Pulmonary artery endothelial cell (primary cell): ENCODE results near the gene MT1M. TPM values are rescaled to one million over a fixed set of nuclear protein-coding genes. Genes with fewer than 3 reads are reported as not detected.
"Not testable (repeated sequence)": the region's sequence is repeated elsewhere in the genome, so short reads cannot be mapped to it uniquely, and the experiment has no call there.

ENCODE experiments used
- DNase-seq: peaks from one replicate; pipeline ENCODE4 v3.0.0-alpha.2; 2011; ENCODE audit warnings: low read depth, low spot score
- total RNA-seq: library from RNA; depleted of rRNA; stranded (reverse); fragments of >200 nt; gene quantifications from 2 replicates; pipeline ENCODE4 v1.2.3, GENCODE V29; 2014

Gene MT1M
- total RNA-seq, 1 donor from 2014 or later = 3.5 TPM

DNA sequence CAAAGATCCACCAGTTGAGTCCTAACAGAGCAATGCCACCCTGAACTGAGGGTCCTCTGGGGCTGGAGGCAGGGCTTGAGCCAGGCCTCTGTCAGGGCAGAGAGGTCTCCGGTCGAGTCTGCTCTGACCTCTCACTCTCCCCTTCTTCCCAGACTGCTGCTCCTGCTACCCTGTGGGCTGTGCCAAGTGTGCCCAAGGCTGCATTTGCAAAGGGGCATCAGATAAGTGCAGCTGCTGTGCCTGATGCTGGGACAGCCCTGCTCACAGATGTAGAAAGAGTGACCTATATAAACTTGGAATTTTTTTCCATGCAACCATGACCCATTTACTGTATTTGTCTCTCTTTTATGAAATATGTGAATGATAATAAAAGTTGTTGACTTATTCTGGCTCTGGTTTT is 16.8 kb downstream of the MT1M start:
- DNase-seq = no peak

DNA sequence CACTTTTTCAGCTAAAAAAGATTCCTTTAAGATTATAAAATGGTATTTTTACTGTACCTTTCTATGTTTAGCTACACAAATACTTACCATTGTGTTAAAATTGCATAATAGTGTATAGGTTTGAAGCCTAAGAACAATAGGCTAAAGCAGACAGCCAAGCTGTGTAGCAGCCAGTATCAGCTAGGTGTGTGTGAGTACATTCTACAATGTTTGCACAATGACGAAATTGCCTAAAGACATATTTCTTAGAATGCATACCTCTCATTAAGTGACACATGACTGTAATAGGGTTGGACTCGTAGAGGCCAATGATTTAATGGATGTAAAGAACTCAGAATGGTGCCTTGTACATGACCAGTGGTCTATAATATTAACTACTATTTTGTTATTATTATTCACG is 17.4 kb downstream of the MT1M start:
- no peak for DNase-seq

DNA sequence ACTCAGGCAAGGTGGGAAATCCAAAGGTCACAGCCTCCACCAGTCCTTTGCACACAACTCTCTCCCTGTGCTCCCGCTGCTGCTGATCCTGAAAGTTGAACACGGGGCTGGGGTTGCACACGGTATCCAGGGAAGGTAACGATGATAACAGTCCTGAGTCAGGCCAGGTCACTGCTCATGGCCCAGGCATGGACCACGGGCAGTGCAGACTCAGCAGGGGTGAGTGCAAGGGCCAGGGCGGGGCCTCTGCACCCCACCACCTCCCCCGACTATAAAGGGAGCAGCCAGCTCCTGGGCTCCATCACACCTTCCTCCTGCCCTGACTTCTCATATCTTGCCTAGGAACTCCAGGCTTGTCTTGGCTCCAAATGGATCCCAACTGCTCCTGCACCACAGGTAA is 19.1 kb downstream of the MT1M start, which contains the start of gene MT1B:
Gene MT1B, plus strand, starts transcription at position 301 of the 400 bp plus-strand sequence. Its CDS starts 68 bp downstream, at position 369.
- DNase-seq = no peak

DNA sequence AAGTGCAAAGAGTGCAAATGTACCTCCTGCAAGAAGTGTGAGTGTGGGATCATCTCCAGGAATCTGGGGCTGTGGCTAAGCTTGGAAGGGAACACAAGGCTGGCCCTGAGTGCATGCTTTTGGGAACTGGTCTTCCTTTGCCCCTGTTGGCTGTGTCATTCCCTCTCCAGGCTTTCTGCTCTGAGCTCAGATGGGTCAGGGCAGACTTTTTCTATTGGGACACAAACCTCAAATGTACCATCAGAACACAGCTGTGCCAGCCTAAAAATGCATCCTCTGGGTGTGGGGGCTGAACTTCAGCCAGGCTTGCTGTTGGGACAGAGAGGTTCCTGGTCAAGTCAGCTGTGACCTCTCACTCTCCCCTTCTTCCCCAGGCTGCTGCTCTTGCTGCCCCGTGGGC is 20.1 kb downstream of the MT1M start:
- DNase-seq = no peak

DNA sequence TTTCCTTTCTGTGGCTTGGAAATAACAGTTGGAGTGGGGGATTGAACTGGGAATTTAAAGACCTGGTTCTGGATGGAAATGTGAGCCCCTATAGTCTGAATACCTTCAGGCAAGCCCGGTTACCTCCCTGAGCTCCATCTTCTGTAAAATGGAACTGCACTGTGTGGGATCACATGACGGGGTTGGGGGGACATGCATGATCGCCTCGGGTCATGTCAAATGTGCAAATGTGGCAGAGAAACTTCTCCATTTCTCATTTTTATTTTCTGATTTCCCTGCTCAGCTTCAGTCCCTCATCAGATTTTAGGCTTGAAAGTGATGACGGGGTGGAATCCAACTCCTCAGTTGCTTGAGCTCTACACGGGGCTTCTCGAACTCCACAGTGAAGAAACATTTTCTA is 20.8 kb downstream of the MT1M start:
- no peak for DNase-seq

DNA sequence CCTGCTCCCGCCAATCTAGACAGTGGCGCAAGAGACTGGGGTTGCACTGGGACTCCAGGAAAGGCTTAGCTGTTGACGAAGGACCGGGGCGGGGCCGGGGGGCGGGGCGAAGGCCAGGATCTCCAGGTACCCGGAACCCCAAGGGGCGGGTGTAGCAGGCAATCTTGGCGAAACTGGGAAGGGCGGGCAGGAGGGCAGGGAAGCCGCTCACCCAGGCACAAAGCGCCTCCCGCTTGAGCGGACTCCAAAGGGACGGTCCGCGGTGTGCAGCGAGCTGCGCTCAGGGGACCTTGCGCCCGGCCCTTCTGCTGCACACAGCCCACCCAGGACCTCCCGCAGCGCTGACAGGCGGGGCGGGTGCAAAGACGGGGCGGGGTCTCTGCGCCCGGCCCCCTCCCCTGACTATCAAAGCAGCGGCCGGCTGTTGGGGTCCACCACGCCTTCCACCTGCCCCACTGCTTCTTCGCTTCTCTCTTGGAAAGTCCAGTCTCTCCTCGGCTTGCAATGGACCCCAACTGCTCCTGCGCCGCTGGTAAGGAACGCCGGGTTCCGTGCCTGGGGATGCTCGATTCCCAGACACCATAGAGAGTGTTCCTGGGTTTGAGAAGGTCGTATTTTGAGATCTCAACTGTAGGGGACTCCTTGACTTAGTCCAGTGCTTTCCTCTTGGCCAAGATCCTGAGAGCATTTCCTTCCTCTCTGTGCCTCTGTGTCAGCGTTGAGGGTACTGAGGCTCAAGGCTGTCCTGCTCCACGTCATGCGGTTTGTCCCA is 25.3 kb downstream of the MT1M start, which contains the start of gene MT1F:
Gene MT1F, plus strand, starts transcription at position 405 of the 772 bp plus-strand sequence. Its CDS starts 100 bp downstream, at position 505.
- DNase-seq = no peak

DNA sequence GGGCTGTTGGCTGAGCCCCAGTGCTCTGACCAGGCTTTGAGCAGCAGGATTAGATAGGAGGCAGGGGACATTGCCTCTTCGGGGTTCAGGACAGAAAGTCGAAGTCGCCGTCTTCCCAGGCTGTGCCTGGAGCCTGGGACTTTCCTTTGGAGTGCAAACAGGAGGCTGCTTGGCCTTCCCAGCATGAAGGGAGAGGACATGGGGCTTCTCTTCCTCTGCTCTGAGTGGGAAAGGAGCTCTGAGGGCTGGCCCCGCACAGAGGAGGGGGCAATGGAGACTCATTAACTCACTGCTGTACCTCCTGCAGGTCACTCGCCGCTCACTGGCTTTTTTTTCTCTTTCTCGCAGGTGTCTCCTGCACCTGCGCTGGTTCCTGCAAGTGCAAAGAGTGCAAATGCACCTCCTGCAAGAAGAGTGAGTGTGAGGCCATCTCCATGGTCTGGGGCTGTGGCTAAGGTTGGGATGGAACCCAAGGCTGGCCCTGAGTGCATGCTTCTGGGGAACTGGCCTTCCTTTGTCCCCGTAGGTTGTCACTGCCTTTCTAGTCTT is 25.9 kb downstream of the MT1M start:
- no peak for DNase-seq

DNA sequence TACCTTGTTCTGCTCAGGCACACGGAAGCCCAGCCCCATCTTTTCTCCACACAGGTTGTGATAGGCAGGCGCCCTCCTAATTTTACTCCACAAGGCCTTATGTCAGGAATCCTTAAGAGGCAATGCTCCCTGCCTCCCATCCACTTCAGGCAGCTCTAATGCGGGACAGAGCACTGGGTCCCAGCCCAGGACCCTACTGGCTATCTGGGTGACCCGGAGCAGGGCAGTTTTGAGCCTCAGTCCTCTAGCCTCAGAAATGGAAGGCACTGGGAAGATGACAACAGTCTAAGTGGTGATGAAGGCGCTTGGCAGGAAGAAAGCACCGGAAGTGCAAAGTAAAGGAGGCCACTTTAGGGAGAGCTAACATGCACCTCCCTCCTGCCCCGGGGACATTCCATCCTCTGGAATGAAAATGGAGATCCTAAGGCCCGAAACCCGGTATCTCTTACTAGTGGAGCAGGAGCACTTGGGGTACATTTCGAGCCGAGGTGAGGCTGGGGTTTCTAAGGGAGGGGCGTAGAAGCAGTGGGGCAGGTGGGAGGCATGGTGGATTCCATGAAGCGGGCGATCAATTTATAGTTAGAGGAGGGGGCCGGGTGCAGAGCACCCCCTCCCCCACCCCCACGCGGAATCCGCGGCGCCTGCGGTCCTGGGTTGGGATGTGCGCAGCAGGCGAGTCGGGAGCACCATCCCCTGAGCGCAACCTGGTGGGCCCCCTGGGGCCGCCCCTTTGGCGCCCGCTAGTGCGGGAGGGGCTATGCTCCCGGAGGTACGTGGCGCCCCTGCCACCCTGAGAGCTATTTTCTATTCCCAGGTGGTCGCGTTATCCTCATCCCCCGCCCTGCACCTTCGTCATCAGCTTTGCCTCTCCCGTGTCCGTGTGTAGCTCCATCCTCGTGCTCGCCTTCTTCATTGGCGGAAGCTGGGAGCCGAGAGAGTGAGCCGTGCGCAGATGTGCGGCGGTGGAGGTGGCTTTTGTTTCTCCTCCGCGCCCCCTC is 30.2 kb downstream of the MT1M start:
- no peak for DNase-seq

DNA sequence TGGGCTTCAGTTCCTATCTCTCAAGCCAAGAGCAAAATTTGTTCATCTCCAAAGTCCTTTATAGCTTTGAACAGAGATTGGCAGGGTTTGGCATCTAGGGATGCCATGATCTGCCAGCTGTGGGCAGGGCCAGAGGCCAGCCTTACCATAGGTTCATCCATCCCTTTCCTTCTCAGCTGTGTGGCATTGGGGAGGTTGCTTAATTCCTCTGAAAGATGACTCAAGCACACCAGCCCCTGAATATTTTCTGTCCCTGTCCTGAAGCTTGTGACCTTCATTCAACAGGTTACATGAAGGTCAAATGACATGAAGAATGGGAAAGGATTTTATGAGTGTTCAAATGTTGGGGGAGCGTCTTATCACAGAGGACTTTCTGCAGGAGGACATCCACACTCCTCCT is 32.0 kb downstream of the MT1M start:
- DNase-seq = no peak

DNA sequence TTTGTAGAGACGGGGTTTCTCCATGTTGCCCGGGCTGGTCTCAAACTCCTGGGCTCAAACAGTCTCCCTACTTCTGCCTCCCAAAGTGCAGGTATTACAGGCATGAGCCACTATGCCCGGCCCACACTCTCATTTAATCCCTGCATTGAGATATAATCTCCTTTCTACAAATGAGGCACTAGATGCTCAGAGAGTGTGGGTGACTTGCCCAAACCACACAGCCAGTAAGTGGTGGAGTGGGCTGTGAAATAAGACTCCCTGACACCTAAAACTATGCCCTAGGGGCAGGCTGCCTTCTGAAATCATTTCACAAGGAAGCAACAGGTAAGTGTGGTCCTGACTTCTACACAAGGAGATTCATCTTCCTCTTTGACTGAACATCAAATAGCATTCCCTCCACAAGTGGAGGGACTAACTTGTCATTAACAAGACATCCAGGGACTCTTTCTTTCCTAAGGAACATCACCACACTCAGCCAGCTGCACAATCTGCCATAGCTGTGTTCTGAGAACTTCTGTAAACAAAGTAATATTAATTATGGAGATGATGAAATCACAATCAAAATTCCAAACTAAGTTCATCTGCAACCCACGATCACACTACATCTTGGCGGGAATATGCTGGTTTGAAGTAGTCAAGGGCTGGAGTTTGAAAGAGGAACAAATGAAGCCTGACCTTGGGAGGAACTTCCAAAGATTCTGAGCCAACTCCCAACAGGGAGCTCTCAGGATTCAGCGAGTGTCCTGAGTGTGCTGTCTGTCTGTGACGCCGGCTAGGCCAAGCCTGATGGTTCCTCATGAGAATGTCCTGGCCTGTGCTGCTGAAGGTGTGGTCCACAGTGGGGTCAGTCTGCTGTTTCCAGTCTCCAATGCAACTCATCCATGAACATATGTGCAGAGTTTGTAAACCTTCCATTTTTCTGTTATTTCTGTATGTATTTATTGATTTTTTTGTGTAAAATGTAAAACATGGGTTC is 33.1 kb downstream of the MT1M start:
- not testable (repeated sequence) for DNase-seq

DNA sequence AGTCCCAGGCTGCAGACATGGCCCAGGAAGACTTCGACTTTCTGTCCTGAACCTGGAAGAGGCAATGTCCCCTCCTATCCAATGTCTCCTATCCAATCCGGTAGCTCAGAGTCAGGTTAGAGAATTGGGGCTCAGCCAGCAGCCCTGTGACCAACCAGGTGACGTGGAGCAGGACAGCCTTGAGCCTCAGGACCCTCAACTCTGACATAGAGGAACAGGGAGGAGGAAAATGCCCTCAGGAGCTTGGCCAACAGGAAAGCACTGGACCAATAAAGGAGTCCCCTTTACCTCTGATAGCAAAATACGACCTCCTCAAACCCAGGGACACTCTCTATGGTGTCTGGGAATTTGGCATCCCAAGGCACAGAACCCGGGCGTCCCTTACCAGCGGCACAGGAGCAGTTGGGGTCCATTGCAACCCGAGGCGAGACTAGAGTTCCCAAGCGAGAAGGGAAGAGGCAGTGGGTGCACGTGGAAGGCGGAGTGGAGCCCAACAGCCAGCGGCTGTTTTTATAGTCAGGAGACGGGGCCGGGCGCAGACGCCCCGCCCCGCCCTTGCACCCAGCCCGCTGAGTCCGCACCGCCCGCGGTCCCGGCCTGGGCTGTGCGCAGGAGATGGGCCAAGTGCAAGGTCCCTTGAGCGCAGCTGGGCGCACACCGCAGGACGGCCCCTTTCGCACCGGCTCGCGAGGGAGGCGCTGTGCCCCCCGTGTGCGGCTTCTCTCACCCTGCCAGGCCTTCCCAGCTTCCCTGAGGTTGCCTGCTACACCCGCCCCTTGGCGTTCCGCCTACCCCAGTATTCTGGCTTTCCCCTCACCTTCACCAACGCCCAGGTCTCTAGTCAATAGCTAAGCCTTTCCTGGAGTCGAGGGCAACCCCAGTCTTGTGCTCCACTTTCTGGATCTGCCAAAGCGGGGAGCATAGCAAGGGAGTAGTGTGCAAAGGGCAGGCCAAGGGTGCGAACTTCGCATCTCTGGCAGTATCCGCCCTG is 35.4 kb downstream of the MT1M start, which contains the start of gene MT1G:
Gene MT1G, minus strand, starts transcription at position 485 of the 991 bp plus-strand sequence. Its CDS starts 72 bp downstream, at position 413.
- DNase-seq = no peak

DNA sequence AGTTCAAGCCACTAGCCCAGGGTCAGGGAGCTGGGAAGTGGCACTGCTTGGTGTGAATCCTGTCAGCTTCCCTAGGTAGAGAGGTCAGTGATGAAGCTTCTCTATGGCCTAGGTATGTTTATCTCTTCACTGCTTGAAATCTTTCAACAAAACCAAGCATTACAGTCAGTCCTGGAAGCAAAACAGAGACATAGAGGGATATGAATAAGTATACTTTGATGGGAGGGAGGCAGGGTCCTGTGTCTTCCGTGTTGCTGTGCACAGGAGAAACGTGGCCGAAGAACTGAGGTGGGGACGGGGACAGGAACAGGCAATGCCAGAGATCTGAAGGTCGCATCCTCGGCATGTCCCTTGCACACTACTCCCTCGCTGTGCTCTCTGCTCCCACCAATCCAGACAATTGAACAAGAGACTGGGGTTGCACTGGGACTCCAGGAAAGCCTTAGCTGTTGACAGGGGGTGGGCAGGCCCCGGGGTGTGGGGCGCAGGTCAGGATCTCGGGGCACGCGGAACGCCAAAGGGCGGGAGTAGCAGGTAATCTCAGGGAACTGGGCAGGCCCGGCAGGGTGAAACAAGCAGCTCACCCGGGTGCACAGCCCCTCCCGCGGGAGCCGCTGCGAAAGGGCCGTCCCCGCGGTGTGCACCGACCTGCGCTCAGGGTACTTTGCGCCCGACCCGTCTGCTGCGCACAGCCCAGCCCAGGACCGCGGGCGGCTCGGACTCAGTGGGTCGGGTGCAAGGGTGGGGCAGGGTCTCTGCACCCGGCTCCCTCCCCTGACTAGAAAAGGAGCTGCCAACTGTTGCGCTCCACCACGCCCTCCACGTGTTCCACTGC is 36.8 kb downstream of the MT1M start, which contains the start of gene MT1H:
Gene MT1H, plus strand, starts transcription at position 810 of the 835 bp plus-strand sequence. CDS start 71 bp downstream, outside the sequence.
- DNase-seq = no peak

DNA sequence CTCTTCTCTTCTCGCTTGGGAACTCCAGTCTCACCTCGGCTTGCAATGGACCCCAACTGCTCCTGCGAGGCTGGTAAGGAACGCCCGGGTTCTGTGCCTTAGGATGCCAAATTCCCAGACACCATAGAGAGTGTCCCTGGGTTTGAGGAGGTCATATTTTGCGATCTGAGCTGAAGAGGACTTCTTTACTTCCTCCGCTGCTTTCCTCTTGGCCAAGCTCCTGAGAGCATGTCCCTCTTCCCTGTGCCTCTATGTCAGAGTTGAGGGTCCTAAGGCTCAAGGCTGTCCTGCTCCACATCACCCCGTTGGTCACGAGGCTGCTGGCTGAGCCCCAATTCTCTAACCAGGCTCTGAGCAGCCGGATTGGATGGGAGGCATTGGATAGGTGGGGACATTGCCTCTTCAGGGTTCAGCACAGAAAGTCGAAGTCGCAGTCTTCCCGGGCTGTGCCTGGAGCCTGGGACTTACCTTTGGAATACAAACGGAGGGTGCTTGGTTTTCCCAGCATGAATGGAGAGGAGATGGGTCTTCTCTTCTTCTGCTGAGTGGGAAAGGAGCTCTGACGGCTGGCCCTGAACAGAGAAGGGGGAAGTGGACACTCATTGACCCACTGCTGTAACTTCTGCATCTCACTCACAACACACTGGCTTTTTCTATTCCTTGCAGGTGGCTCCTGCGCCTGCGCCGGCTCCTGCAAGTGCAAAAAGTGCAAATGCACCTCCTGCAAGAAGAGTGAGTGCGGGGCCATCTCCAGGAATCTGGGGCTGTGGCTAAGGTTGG is 37.6 kb downstream of the MT1M start:
- DNase-seq = no peak

DNA sequence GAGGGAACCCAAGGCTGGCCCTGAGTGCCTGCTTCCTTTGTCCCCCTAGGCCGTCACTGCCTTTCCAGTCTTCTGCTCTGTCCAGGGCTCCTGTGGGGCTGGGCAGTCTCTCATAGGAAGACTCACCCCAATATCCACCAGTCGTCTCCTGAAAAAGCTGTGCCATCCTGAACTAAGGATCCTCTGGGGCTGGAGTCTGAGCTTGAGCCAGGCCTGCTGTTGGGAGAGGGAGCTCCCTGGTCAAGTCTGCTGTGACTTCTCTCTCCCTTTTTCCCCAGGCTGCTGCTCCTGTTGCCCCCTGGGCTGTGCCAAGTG is 38.1 kb downstream of the MT1M start:
- DNase-seq = no peak

DNA sequence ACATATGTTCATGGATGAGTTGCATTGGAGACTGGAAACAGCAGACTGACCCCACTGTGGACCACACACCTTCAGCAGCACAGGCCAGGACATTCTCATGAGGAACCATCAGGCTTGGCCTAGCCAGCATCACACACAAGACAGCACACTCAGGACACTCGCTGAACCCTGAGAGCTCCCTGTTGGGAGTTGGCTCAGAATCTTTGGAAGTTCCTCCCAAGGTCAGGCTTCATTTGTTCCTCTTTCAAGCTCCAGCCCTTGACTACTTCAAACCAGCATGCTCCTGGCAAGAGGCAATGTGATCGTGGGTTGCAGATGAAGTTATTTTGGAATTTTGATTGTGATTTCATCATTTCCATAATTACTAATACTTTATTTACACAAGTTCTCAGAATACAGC is 39.2 kb downstream of the MT1M start:
- not testable (repeated sequence) for DNase-seq

DNA sequence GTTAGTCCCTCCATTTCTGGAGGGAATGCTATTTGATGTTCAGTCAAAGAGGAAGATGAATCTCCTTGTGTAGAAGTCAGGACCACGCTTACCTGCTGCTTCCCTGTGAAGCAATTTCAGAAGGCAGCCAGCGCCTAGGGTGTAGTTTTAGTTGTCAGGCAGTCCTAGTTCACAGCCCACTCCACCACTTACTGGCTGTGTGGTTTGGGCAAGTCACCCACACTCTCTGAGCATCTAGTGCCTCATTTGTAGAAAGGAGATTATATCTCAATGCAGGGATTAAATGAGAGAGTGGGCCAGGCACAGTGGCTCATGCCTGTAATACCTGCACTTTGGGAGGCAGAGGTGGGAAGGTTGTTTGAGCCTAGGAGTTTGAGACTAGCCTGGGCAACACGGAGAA is 39.7 kb downstream of the MT1M start:
- not testable (repeated sequence) for DNase-seq

DNA sequence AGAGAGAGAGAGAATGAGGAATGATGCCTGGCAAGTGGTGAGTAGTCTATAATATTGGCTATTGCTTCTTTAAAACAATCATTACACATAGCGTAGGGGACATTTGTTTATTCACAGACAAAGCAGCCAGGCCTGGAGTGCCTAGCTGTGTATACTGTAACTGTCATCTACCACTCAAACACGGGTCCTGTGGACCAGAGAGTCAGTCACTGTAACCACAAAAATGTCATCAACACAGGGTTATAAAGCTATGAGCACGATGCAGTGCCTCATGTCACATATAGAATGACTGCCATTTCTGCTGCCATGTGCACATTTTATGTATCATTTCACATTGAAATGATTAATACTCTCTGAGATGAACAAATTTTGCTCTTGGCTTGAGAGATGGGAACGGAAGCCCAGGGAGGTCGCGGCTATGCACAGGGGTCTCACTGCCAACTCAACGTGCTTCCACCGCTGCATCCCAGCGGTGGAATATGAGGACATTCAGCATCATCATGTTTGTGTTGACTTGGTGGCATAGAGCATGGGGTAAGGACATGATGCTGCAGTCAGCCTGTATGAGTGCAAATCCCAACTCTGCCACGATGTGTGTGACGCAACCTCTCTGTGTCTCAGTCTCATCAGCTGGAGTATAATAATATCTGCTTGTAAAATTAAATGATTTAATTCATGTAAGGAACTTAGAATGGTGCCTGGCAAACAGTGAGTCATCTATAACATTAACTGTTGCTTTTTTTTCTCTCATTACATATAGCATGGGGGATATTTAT is 40.5 kb downstream of the MT1M start:
- DNase-seq = no peak
